ENCODE results near the gene DEFB131A.
"Not testable (repeated sequence)": the region's sequence is repeated elsewhere in the genome, so short reads cannot be mapped to it uniquely, and the experiment has no call there.

Gene DEFB131A

DNA sequence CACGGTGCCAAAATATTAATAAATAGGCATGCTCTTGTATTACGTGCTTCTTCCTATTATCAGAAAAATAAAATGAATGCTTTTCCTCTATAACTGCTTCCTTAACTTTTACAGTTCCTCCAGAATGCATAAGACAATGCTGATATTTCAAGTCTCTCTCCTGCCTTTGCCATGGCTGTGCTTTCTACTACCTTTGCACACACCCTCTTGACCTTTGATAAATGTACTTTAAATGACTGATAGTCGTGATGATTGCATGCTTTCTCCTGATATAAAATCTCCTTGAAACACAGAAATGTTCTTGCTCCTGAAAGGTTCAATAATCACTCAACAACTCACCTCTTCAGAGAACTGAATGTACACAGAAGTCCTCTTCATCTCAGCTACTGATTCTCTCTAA is at the start of gene DEFB131A:
TSS of gene DEFB131A (plus strand) at position 301 of the 400 bp plus-strand sequence. CDS start 120 bp downstream, outside the sequence.
- not testable (repeated sequence) for DNase-seq

- not testable (repeated sequence) for DNase-seq
Observed at GRCh38 chr4:9405774-9406173, 38.4 kb upstream of the DEFB131A start.

GRCh38 chr4:9406491-9406890 is 37.7 kb upstream of the DEFB131A start:
- DNase-seq = not testable (repeated sequence)

DNA sequence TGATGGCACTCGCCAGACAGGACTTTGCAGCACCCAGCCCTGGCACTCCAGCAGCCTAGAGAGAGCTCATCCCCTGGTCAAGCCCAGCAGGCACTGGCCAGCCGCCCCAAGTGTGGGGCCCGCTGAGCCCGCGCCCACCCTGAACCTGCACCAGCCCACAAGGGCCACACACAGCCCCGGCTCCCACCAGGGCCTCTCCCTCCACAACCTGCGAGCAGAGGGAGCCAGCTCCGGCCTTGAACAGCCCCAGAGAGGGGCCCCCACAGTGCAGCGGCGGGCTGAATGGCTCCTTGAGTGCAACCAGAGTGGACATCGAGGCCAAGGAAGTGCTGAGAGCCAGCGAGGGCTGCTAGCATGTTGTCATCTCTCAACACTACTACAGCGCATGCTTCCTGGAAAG is 34.4 kb upstream of the DEFB131A start:
- DNase-seq = no peak

DNA sequence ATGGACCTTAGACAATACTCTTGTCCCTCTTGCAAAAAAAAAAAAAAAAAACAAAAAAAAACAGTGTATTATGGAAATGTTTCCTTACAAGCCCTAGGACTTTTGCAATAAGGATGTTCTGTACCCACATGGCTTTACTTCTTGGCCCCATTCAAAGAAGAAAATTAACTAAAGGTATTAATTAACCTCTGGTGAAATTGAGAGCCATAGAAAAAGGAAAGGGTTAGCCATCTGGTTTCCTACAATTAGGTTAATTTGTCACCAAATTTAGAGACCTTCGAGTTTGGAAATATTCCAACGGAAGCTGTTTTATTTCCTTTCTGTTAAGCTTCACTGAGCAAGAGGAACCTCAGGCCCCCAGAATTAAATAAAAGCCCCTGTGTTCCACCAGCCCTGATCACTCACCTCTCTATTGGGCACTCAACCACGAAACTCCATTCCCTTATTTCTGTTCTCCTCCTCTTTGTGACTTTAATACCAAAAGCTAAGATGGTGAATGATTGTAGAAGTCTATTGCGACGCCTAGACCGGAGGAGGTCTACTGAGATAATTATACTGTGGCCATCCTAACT is 22.2 kb upstream of the DEFB131A start:
- DNase-seq = not testable (repeated sequence)

DNA sequence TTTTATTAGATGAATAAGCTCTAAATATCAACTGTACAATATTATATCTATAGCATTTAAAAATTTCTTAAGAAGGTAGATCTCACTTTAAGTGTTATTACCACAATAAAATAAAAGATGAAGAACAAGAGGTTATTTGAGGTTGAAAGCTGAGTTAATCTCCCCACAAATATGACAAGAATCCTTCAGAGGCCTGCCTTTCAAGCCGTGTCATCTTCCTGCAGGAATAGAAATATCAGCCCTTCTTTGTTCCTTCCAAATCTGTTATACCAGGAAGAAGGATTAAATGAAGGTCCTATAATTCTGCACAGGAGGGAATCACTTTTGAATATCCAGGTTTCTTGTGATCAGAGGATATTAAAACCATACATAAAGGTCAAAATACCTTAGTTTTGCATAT is 18.3 kb upstream of the DEFB131A start:
- not testable (repeated sequence) for DNase-seq

- not testable (repeated sequence) for DNase-seq
Observed at GRCh38 chr4:9430061-9430460, 14.2 kb upstream of the DEFB131A start.

DNA sequence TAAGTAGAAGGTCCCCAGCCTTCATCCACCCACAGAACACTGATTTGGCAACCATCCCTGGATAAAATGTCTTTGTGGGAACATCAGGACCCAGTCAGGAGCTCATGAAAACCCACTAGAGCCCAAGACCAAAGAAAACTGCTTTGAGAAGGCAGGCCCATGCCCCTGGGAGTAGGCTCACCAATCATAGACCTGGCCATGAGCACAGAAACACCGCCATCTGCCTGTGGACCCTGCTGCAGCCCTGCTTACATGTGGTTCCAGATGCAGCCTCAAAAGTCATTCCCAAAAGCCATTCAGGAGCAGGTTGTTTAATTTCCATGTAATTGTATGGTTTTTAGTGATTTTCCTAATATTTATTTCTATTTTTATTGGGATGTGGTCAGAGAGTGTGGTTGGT is 10.9 kb upstream of the DEFB131A start:
- not testable (repeated sequence) for DNase-seq

GRCh38 chr4:9436728-9437127 is 7.5 kb upstream of the DEFB131A start:
- not testable (repeated sequence) for DNase-seq

DNA sequence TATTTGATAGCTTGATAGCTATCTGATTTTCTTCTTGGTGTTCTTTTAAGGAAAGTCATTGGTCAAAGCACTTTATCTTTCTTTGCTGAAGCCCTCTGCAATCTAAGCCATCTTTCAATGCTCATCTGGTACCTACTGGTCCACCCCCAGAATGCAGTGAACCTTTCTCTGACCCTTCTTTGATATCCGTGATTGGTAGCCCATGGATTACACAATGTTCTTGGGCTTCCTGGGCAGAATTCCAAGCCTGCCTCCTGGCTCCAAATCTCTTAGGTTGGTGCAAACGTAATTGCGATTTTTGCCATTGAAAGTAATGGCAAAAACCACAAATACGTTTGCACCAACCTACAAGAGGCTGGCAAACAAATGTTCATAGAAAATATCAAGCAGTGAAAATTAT is 1.9 kb upstream of the DEFB131A start:
- not testable (repeated sequence) for DNase-seq

- DNase-seq = not testable (repeated sequence)
Observed at GRCh38 chr4:9444681-9445080, 467 bp downstream of the DEFB131A start.

GRCh38 chr4:9452251-9452650 is 8.0 kb downstream of the DEFB131A start:
- DNase-seq = not testable (repeated sequence)

DNA sequence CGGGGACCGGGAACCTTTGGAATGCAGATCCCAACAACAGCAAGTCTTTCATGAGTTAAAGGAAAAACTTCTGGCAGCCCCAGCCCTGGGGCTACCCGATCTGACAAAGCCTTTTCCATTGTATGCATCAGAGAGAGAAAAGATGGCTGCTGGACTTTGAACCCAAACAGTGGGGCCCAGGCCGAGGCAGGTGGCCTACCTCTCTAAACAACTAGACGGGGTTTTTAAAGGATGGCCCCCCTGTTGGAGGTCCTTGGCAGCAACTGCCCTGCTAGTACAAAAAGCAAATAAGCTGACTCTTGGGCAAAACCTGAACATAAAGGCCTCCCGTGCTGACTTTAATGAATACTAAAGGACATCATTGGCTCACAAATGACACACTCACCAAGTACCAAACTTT is 10.1 kb downstream of the DEFB131A start:
- not testable (repeated sequence) for DNase-seq

DNA sequence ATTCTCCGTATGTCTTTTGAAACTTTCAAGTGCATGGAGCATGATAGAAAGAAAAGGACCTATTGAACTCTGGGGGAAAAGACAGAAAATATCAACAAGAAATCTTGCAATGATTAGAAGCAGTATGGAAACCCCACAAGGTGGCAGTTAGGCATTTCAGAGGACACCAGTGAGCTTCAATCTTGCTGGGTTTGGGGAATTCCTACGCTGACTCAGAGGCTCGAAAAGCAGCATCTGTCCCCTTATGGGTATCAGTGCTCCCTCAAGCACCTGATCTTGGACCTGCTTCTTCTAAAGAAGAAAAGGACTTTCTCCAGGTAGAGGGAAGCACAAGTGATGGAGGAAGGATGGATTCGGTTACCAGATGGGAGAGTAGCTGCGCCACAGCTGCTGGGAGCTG is 10.8 kb downstream of the DEFB131A start:
- not testable (repeated sequence) for DNase-seq

DNA sequence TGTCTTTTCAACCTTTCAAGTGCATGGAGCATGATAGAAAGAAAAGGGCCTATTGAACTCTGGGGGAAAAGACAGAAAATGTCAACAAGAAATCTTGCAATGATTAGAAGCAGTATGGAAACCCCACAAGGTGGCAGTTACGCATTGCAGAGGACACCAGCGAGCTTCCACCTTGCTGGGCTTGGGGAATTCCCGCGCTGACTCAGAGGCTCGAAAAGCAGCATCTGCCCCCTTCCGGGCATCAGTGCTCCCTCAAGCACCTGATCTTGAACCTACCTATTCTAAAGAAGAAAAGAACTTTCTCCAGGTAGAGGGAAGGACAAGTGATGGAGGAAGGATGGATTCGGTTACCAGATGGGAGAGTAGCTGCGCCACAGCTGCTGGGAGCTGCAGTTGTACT is 35.3 kb downstream of the DEFB131A start:
- not testable (repeated sequence) for DNase-seq

DNA sequence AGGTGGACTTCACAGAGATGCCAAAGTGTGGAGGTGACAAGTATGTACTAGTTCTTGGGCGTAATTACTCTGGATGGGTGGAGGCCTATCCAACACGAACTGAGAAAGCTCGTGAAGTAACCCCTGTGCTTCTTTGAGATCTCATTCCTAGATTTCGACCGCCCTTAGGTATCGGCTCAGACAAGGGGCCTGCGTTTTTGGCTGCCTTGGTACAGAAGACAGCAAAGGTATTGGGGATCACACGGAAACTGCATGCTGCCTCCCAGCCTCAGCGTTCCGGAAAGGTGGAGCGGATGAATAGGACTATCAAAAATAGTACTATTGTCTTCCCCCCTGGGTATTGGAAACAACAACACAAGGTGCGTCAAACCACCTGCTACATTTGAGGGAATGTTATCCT is 35.9 kb downstream of the DEFB131A start:
- DNase-seq = not testable (repeated sequence)

GRCh38 chr4:9482871-9483270 is 38.7 kb downstream of the DEFB131A start:
- not testable (repeated sequence) for DNase-seq

DNA sequence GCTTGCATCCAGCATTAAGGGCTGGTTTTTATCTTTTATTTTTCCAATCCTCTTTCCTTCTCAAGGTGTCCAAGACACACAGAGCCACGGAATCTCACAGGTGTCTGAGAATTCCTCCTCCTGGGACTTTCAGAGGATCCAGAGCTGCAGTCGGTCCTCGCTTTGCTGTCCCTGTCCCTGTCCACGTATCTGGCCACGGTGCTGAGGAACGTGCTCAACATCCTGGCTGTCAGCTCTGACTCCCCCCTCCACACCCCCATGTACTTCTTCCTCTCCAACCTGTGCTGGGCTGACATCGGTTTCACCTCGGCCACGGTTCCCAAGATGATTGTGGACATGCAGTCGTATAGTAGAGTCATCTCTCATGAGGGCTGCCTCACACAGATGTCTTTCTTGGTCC is 39.5 kb downstream of the DEFB131A start:
- DNase-seq = not testable (repeated sequence)

DNA sequence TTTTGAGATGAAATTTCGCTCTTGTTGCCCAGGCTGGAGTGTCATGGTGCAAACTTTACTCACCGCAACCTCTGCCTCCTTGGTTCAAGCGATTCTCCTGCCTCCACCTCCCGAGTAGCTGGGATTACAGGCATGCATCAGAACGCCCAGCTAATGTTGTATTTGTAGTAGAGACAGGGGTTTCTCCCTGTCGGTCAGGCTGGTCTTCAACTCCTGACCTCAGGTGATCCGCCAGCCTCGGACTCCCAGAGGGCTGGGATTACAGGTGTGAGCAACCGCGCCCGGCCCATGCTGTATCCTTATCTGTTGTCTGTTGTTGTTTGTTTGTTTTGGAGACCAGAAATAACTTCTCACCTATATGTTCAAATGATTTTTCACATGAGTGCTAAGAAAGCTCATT is 42.7 kb downstream of the DEFB131A start:
- not testable (repeated sequence) for DNase-seq

DNA sequence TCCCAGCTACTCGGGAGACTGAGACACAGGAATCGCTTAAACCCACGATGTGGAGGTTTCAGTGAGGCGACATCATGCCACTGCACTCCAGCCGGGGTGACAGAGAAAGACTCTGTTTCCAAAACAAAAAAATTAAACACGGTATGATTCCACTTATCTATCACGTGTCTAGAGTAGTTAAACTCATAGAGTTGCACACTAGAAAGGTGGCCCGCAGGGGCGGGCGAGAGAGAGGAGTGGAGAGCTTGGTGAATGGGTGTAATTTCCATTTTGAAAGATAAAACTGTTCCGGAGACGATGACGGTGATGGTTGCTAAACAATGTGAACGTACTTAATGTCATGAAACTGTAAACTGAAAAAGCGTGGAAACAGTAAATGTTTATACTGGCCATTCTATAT is 44.6 kb downstream of the DEFB131A start:
- DNase-seq = not testable (repeated sequence)

- not testable (repeated sequence) for DNase-seq
Observed at GRCh38 chr4:9490496-9490895, 46.3 kb downstream of the DEFB131A start.

DNA sequence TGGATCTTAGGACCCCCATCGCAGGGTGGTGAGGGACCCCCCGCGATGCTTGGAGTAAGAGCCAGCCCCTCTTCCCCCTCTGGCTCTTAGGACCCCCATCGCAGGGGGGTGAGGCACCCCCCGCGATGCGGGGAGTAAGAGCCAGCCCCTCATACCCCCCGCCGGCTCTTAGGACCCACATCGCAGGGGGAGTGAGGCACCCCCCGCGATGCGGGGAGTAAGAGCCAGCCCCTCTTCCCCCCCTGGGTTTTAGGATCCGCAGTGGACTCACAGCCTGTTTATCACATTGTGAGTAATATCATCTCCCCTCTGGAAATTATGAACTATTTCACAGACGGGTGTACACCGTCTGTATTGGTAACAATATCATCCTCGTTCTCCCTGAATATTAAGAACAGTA is 46.8 kb downstream of the DEFB131A start:
- not testable (repeated sequence) for DNase-seq

DNA sequence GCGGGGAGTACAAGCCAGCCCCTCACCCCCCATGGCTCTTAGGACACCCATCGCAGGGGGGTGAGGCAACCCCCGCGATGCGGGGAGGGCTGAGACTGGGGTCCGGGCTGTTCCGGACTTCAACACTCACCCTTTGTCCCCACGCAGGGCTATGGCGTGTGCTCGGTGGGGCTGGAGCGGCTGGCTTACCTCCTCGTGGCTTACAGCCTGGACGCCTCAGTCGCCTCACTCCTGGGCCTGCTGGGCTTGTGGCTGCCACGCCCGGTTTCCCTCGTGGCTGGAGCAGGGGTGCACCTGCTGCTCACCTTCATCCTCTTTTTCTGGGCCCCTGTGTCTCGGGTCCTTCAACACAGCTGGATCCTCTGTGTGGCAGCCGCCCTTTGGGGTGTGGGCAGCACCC is 49.4 kb downstream of the DEFB131A start:
- DNase-seq = not testable (repeated sequence)

GRCh38 chr4:9494256-9495035 is 50.2 kb downstream of the DEFB131A start:
- not testable (repeated sequence) for DNase-seq

Data from stimulated activated CD4-positive, alpha-beta T cell treated with anti-CD3 and anti-CD28 coated beads, Interleukin-4, amount 100 ng/mL, for 1 hour (primary cell).